Activated T-cell treated with anti-CD3 and anti-CD28 coated beads, Interleukin-2, amount 50 U/mL, for 4 hours (primary cell): ENCODE measurements around the gene CABYR. TPM values are rescaled to one million over a fixed set of nuclear protein-coding genes. Genes with fewer than 3 reads are reported as not detected.

Experiments used
- ATAC-seq, 2 donors: fragments of 200-7000 bp; cut with Tn5 transposase; one replicate each; pipeline ENCODE4 v1.10.0; 2021
- DNase-seq: peaks from one replicate; pipeline ENCODE4 v3.0.0-alpha.2; 2020
- H3K27me3 Mint-ChIP-seq: one replicate; pipeline ENCODE4 v1.8.0; 2021; ENCODE audit warnings: low read depth, mixed read lengths
- H3K36me3 Mint-ChIP-seq: one replicate; pipeline ENCODE4 v1.8.0; 2022; ENCODE audit warnings: mixed read lengths; ENCODE audit not compliant: insufficient read depth
- H3K4me1 Mint-ChIP-seq: one replicate; pipeline ENCODE4 v1.8.0; 2021; ENCODE audit warnings: low read depth, mixed read lengths
- H3K4me3 Mint-ChIP-seq: one replicate; pipeline ENCODE4 v1.8.0; 2021; ENCODE audit warnings: mild to moderate bottlenecking, moderate library complexity, mixed read lengths
- H3K9me3 Mint-ChIP-seq: one replicate; pipeline ENCODE4 v1.8.0; 2021; ENCODE audit warnings: mixed read lengths
- total RNA-seq, 3 donors: library from RNA; stranded (reverse); gene quantifications; one replicate each; pipeline ENCODE4 v1.2.1, GENCODE V29; 2021

CABYR gene
- total RNA-seq, 3 donors from 2014 or later = 0.37 to 0.98 TPM; not detected in 1

GRCh38 chr18:24160086-24160485, 21.2 kb downstream of the CABYR start:
- ATAC-seq = no peak
- H3K27me3 Mint-ChIP-seq = no peaks in the 10 kb centered on the region
- no peaks in the 10 kb centered on the region for H3K4me1 Mint-ChIP-seq
- H3K36me3 Mint-ChIP-seq = peaks cover 5% of the 10 kb centered on the region
- no peak for DNase-seq
- H3K9me3 Mint-ChIP-seq = no peaks in the 10 kb centered on the region
- no peak overlapping the region for H3K4me3 Mint-ChIP-seq

- H3K9me3 Mint-ChIP-seq = no peaks in the 10 kb centered on the region
- ATAC-seq (no peak), DNase-seq (no peak)
- H3K36me3 Mint-ChIP-seq = peaks cover 10% of the 10 kb centered on the region
- H3K4me1 Mint-ChIP-seq = no peaks in the 10 kb centered on the region
- no peaks in the 10 kb centered on the region for H3K27me3 Mint-ChIP-seq
- H3K4me3 Mint-ChIP-seq = no peak overlapping the region
Observed at GRCh38 chr18:24161304-24161703, 22.4 kb downstream of the CABYR start.

GRCh38 chr18:24168496-24168895, 29.6 kb downstream of the CABYR start:
- Mint-ChIP-seq H3K9me3 (no peaks in the 10 kb centered on the region), H3K27me3 (no peaks in the 10 kb centered on the region), H3K4me3 (no peak overlapping the region), H3K36me3 (peaks cover 7% of the 10 kb centered on the region), H3K4me1 (no peaks in the 10 kb centered on the region)
- no peak for ATAC-seq
- DNase-seq = no peak

- peaks cover 3% of the 10 kb centered on the region for H3K27me3 Mint-ChIP-seq
- no peak for DNase-seq
- no peak for ATAC-seq
- peaks cover 2% of the 10 kb centered on the region for H3K36me3 Mint-ChIP-seq
- peaks cover 3% of the 10 kb centered on the region for H3K4me1 Mint-ChIP-seq
- H3K9me3 Mint-ChIP-seq = no peaks in the 10 kb centered on the region
- H3K4me3 Mint-ChIP-seq = no peak overlapping the region
Observed at GRCh38 chr18:24170360-24170759, 31.5 kb downstream of the CABYR start.

GRCh38 chr18:24173997-24174396, 35.1 kb downstream of the CABYR start:
- Mint-ChIP-seq H3K36me3 (no peaks in the 10 kb centered on the region), H3K27me3 (peaks cover 3% of the 10 kb centered on the region), H3K4me1 (peaks cover 6% of the 10 kb centered on the region), H3K4me3 (no peak overlapping the region), H3K9me3 (no peaks in the 10 kb centered on the region)
- ATAC-seq = no peak
- DNase-seq = no peak

- peak; percentile 16 for DNase-seq
- H3K9me3 Mint-ChIP-seq = no peaks in the 10 kb centered on the region
- no peak overlapping the region for H3K4me3 Mint-ChIP-seq
- no peak for ATAC-seq
- peaks cover 3% of the 10 kb centered on the region for H3K27me3 Mint-ChIP-seq
- peaks cover 6% of the 10 kb centered on the region for H3K4me1 Mint-ChIP-seq
- H3K36me3 Mint-ChIP-seq = no peaks in the 10 kb centered on the region
Observed at GRCh38 chr18:24176727-24177416, 38.0 kb downstream of the CABYR start.

- DNase-seq = no peak
- Mint-ChIP-seq H3K4me1 (peaks cover 6% of the 10 kb centered on the region), H3K4me3 (no peak overlapping the region), H3K36me3 (no peaks in the 10 kb centered on the region), H3K27me3 (peaks cover 3% of the 10 kb centered on the region), H3K9me3 (no peaks in the 10 kb centered on the region)
- ATAC-seq = no peak
Observed at GRCh38 chr18:24177499-24178133, 38.8 kb downstream of the CABYR start.

GRCh38 chr18:24180048-24180447, 41.2 kb downstream of the CABYR start:
- Mint-ChIP-seq H3K4me3 (no peak overlapping the region), H3K4me1 (peaks cover 4% of the 10 kb centered on the region), H3K9me3 (no peaks in the 10 kb centered on the region), H3K36me3 (no peaks in the 10 kb centered on the region), H3K27me3 (peaks cover 6% of the 10 kb centered on the region)
- no peak for DNase-seq
- ATAC-seq = no peak

GRCh38 chr18:24181806-24182205, 42.9 kb downstream of the CABYR start:
- no peaks in the 10 kb centered on the region for H3K9me3 Mint-ChIP-seq
- H3K27me3 Mint-ChIP-seq = peaks cover 6% of the 10 kb centered on the region
- peaks cover 2% of the 10 kb centered on the region for H3K4me1 Mint-ChIP-seq
- DNase-seq (no peak), ATAC-seq (no peak)
- no peaks in the 10 kb centered on the region for H3K36me3 Mint-ChIP-seq
- no peak overlapping the region for H3K4me3 Mint-ChIP-seq

- DNase-seq = no peak
- Mint-ChIP-seq H3K4me1 (no peaks in the 10 kb centered on the region), H3K36me3 (no peaks in the 10 kb centered on the region), H3K27me3 (peaks cover 6% of the 10 kb centered on the region), H3K9me3 (no peaks in the 10 kb centered on the region), H3K4me3 (no peak overlapping the region)
- ATAC-seq = no peak
Observed at GRCh38 chr18:24185805-24186204, 46.9 kb downstream of the CABYR start.

- Mint-ChIP-seq H3K36me3 (no peaks in the 10 kb centered on the region), H3K9me3 (no peaks in the 10 kb centered on the region), H3K4me1 (no peaks in the 10 kb centered on the region), H3K27me3 (peaks cover 6% of the 10 kb centered on the region), H3K4me3 (no peak overlapping the region)
- ATAC-seq (no peak), DNase-seq (no peak)
Observed at GRCh38 chr18:24187049-24187448, 48.2 kb downstream of the CABYR start.

GRCh38 chr18:24187689-24188088, 48.8 kb downstream of the CABYR start:
- no peaks in the 10 kb centered on the region for H3K36me3 Mint-ChIP-seq
- ATAC-seq (no peak), DNase-seq (no peak)
- H3K4me3 Mint-ChIP-seq = no peak overlapping the region
- H3K9me3 Mint-ChIP-seq = no peaks in the 10 kb centered on the region
- H3K4me1 Mint-ChIP-seq = no peaks in the 10 kb centered on the region
- peaks cover 6% of the 10 kb centered on the region for H3K27me3 Mint-ChIP-seq

- DNase-seq (no peak), ATAC-seq (no peak)
- H3K27me3 Mint-ChIP-seq = peaks cover 6% of the 10 kb centered on the region
- no peaks in the 10 kb centered on the region for H3K4me1 Mint-ChIP-seq
- no peaks in the 10 kb centered on the region for H3K36me3 Mint-ChIP-seq
- no peak overlapping the region for H3K4me3 Mint-ChIP-seq
- H3K9me3 Mint-ChIP-seq = no peaks in the 10 kb centered on the region
Observed at GRCh38 chr18:24188120-24188519, 49.3 kb downstream of the CABYR start.

GRCh38 chr18:24189007-24189528, 50.2 kb downstream of the CABYR start:
- ATAC-seq = no peak
- no peaks in the 10 kb centered on the region for H3K9me3 Mint-ChIP-seq
- DNase-seq = no peak
- H3K27me3 Mint-ChIP-seq = peaks cover 6% of the 10 kb centered on the region
- H3K4me1 Mint-ChIP-seq = no peaks in the 10 kb centered on the region
- no peaks in the 10 kb centered on the region for H3K36me3 Mint-ChIP-seq
- H3K4me3 Mint-ChIP-seq = no peak overlapping the region

GRCh38 chr18:24189664-24190346, 50.9 kb downstream of the CABYR start:
- H3K36me3 Mint-ChIP-seq = no peaks in the 10 kb centered on the region
- H3K27me3 Mint-ChIP-seq = peaks cover 2% of the 10 kb centered on the region
- no peak for ATAC-seq
- no peak for DNase-seq
- no peaks in the 10 kb centered on the region for H3K4me1 Mint-ChIP-seq
- H3K4me3 Mint-ChIP-seq = no peak overlapping the region
- no peaks in the 10 kb centered on the region for H3K9me3 Mint-ChIP-seq
